Measurements from ENCODE around the gene ZBTB24. TPM values are rescaled to one million over a fixed set of nuclear protein-coding genes. Genes with fewer than 3 reads are reported as not detected.

The ZBTB24 gene
- total and polyA plus RNA-seq, 10 donors, result 4.5 to 15.0 (median 11.9) TPM

DNA sequence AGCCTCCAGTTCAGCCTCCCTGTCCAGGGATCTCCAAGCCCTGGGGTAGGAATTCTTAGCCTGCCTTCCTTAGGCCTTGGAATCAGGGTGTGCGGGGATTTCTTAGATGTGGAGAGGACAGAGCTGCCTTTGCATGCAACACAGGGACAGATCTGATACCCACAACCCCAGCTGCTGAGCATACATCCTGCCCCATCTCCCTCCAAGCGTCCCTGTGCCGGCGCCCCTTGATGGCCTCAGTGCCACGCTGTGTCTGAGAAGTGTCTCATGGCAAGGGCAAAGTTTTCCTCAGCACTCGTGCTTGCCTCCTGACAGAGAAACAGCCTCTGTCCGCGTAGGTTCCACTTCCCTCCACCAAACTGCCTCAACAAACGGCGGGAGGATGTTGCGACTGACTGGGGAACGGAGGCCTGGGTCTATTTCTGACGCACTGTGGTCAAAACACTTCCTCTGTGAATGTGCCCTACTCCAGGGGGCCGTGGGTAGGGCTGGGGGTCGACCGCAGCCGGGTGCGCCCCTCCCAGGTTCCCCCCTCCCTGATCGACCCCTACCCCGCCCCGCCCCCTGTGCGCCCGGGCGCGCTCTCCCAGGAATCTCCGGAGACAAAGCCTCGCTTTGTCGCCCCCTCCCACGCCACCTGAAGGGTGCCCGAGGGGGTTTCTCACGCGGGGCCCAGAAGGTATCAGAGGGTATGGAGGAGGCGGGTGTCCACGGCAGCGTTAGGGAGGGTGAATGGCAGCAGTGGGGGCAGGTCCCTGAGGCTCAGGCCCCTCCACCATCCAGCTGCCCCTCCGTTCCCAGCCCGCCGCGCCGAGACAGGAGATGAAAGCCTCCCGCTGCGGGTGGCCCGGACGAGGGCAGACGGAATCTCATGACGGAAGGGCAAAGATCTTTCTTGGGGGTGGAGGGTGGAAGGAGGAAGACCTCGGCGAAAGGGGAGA lies 28.3 kb downstream of the ZBTB24 start:
- DNase-seq, result peak; percentile 94
- TF ChIP-seq, protein P1, sequence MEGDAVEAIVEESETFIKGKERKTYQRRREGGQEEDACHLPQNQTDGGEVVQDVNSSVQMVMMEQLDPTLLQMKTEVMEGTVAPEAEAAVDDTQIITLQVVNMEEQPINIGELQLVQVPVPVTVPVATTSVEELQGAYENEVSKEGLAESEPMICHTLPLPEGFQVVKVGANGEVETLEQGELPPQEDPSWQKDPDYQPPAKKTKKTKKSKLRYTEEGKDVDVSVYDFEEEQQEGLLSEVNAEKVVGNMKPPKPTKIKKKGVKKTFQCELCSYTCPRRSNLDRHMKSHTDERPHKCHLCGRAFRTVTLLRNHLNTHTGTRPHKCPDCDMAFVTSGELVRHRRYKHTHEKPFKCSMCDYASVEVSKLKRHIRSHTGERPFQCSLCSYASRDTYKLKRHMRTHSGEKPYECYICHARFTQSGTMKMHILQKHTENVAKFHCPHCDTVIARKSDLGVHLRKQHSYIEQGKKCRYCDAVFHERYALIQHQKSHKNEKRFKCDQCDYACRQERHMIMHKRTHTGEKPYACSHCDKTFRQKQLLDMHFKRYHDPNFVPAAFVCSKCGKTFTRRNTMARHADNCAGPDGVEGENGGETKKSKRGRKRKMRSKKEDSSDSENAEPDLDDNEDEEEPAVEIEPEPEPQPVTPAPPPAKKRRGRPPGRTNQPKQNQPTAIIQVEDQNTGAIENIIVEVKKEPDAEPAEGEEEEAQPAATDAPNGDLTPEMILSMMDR (IDR thresholded peaks at IDR 0.05 in 8 of 11, conservative IDR thresholded peaks at IDR 0.05 in 3 of 11), result peak in 6 of 11 experiments; percentile 4 to 55 (median 32)
- TF ChIP-seq POLR2A (IDR thresholded peaks at IDR 0.05) (peak in 2 of 3 donors; percentile 28 to 39), POLR2AphosphoS5 (IDR thresholded peaks at IDR 0.05) (peak; percentile 56 to 96 (median 83))
- peak overlapping the region; percentile 87 to 100 (median 95) for H3K27ac ChIP-seq
- peak overlapping the region; percentile 54 to 92 (median 76) for H3K4me3 ChIP-seq
- peaks cover 0 to 43% (median 7%) of the 10 kb centered on the region in 6 donors for H3K36me3 ChIP-seq
- intact Hi-C loops (cut with DNase I; ENCODE audit: low total_unique reads), result no loop called here
- H3K27me3 ChIP-seq (replicated peaks in 1 of 7), result peaks cover 0 to 3% (median 0%) of the 10 kb centered on the region in 7 donors
- H3K4me1 ChIP-seq, result peaks cover 23 to 97% (median 76%) of the 10 kb centered on the region in 6 donors
- WGBS, 5 donors, result 2 to 7% (median 5%) methylated on average over 38 to 48 of the region's 48 CpGs
- H3K9me3 ChIP-seq, result no peaks in the 10 kb centered on the region

GRCh38 chr6:109453594-109454495 lies 29.2 kb downstream of the ZBTB24 start:
- Histone ChIP-seq H3K36me3 (peaks cover 0 to 52% (median 7%) of the 10 kb centered on the region in 6 donors), H3K27me3 (replicated peaks in 1 of 7) (peaks cover 0 to 3% (median 0%) of the 10 kb centered on the region in 7 donors), H3K27ac (peak overlapping the region; percentile 87 to 100 (median 95)), H3K4me3 (peak overlapping the region in 7 of 8 donors; percentile 54 to 92 (median 76)), H3K9me3 (no peaks in the 10 kb centered on the region), H3K4me1 (peaks cover 23 to 97% (median 77%) of the 10 kb centered on the region in 6 donors)
- WGBS, 5 donors, result 81 to 89% (median 83%) methylated on average over 24 to 27 of the region's 27 CpGs
- DNase-seq, result peak; percentile 84
- intact Hi-C loops (cut with DNase I; ENCODE audit: low total_unique reads), result no loop called here
- TF ChIP-seq, protein P1 (IDR thresholded peaks at IDR 0.05 in 8 of 11, conservative IDR thresholded peaks at IDR 0.05 in 3 of 11), result no peak
- TF ChIP-seq POLR2A (IDR thresholded peaks at IDR 0.05), result no peak
- TF ChIP-seq POLR2AphosphoS5 (IDR thresholded peaks at IDR 0.05), result peak in 1 of 3 donors; percentile 43

DNA sequence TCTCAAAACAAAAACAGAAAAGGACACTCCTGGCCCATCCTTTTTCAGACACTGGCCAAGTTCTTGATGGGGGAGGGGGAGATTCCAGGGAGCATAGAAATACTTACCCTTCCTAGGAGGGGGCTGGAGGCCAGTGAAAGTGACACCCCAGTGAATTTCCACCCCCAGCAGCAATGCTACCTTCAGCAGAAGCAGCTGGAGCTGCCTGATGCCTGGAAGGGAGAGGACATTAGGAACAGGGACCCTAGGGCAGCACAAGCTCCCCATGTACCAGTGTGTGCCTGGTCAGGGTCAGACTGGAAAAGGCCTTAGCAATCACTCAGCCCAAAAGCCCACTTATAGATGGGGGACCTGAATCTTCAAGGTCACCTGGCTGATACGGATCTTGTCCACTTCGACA lies 29.9 kb downstream of the ZBTB24 start:
- DNase-seq, result no peak
- WGBS, 5 donors, result 86 to 94% (median 91%) methylated on average over 2 of the region's 2 CpGs
- Histone ChIP-seq H3K4me3 (no peak overlapping the region), H3K27me3 (replicated peaks in 1 of 7) (peaks cover 0 to 3% (median 0%) of the 10 kb centered on the region in 7 donors), H3K9me3 (no peaks in the 10 kb centered on the region), H3K4me1 (peaks cover 23 to 97% (median 74%) of the 10 kb centered on the region in 6 donors), H3K27ac (peak overlapping the region in 4 of 8 donors; percentile 87 to 100 (median 96)), H3K36me3 (peaks cover 0 to 59% (median 7%) of the 10 kb centered on the region in 6 donors)
- intact Hi-C loops (cut with DNase I; ENCODE audit: low total_unique reads), result no loop called here
- no peak for TF ChIP-seq POLR2A (IDR thresholded peaks at IDR 0.05)
- TF ChIP-seq POLR2AphosphoS5 (IDR thresholded peaks at IDR 0.05), result no peak
- TF ChIP-seq, protein P1 (IDR thresholded peaks at IDR 0.05 in 8 of 11, conservative IDR thresholded peaks at IDR 0.05 in 3 of 11), result no peak

Data from spleen (tissue), 11 donors.